Endothelial cell of umbilical vein (primary cell): ENCODE results near the gene CS. TPM values are rescaled to one million over a fixed set of nuclear protein-coding genes. Genes with fewer than 3 reads are reported as not detected.

Experiments
- BruUV-seq: library from RNA; stranded (reverse); fragments of 400-500 nt; replicated peaks from 2 replicates; lab custom pipeline; 2021; lab: Mats Ljungman, UMichigan
- CTCF ChIA-PET: fragments of 300-600, 350-600 bp; sonication (Branson Sonifier 250); formaldehyde crosslinking; loops from one replicate; lab custom pipeline; 2021; ENCODE audit warnings: antibody characterized with exemption, inconsistent platforms; lab: Charles Lee
- POLR2A ChIA-PET: fragments of 300-600, 350-600 bp; sonication (Branson Sonifier 250); formaldehyde crosslinking; loops from one replicate; lab custom pipeline; 2021; ENCODE audit warnings: antibody characterized with exemption, inconsistent platforms; lab: Charles Lee
- DNase-seq: peaks from one replicate; pipeline ENCODE4 v3.0.0-alpha.2; 2011; ENCODE audit warnings: low read depth, low spot score
- FAIRE-seq: peaks from 2 replicates; lab custom pipeline; 2011; peaks lifted over from hg19 to GRCh38; lab: Jason Lieb, UNC
- H2AFZ ChIP-seq: 2 replicates; pipeline ENCODE4 v1.6.0; 2012; ENCODE audit warnings: low read depth, low read length, control low read depth, inconsistent platforms
- H3K27ac ChIP-seq: 2 replicates; pipeline ENCODE4 v1.5.1; 2011; ENCODE audit warnings: low read depth, mild to moderate bottlenecking, control low read depth, low read length, moderate library complexity; ENCODE audit not compliant: insufficient read depth
- H3K27me3 ChIP-seq, 2 experiments: 2 replicates each; pipeline versions ENCODE4 v1.6.0 to v1.6.1; 2011; ENCODE audit warnings: low read length in 2 of 2, mixed read lengths in 1 of 2; ENCODE audit not compliant: control insufficient read depth in 2 of 2, insufficient read depth in 2 of 2
- H3K36me3 ChIP-seq, 2 experiments: 2 replicates in 1 of 2; 3 replicates in 1 of 2; pipeline ENCODE4 v1.5.1; 2011; ENCODE audit warnings: low read length in 2 of 2, mild to moderate bottlenecking in 1 of 2, moderate library complexity in 1 of 2; ENCODE audit not compliant: control insufficient read depth in 2 of 2, insufficient read depth in 2 of 2; ENCODE audit errors: extremely low read depth in 1 of 2
- H3K4me1 ChIP-seq: 3 replicates; pipeline ENCODE4 v1.5.1; 2011; ENCODE audit warnings: mild to moderate bottlenecking, low read length; ENCODE audit not compliant: control insufficient read depth, insufficient read depth; ENCODE audit errors: extremely low read depth
- H3K4me2 ChIP-seq: 2 replicates; pipeline ENCODE4 v1.6.1; 2011; ENCODE audit warnings: low read length, control low read depth, mixed read lengths; ENCODE audit not compliant: insufficient read depth
- H3K4me3 ChIP-seq, 3 experiments: fragments of 200-600 bp in 1 of 3; sonication (generic), shearing (Covaris generic) in 1 of 3; replicated peaks in 1 of 3; 2 replicates each; pipeline ENCODE4 v1.5.1; 2011 to 2016; ENCODE audit warnings: control low read depth in 3 of 3, low read length in 3 of 3, mild to moderate bottlenecking in 2 of 3, inconsistent platforms in 1 of 3, low read depth in 1 of 3, moderate library complexity in 1 of 3; ENCODE audit not compliant: insufficient read depth in 1 of 3
- H3K79me2 ChIP-seq: 2 replicates; pipeline ENCODE4 v1.6.0; 2012; ENCODE audit warnings: low read length, inconsistent platforms; ENCODE audit not compliant: control insufficient read depth, insufficient read depth
- H3K9ac ChIP-seq: replicated peaks from 2 replicates; pipeline ENCODE3; 2011; ENCODE audit warnings: low read length, control low read depth; ENCODE audit not compliant: insufficient read depth; ENCODE audit errors: extremely low read depth
- H3K9me1 ChIP-seq: replicated peaks from 3 replicates; pipeline ENCODE4 v1.6.0; 2011; ENCODE audit warnings: mild to moderate bottlenecking, low read length; ENCODE audit not compliant: control insufficient read depth, insufficient read depth; ENCODE audit errors: extremely low read depth
- H3K9me3 ChIP-seq: replicated peaks from 2 replicates; pipeline ENCODE4 v1.5.1; 2012; ENCODE audit warnings: low read length, inconsistent platforms; ENCODE audit not compliant: control insufficient read depth, insufficient read depth
- H4K20me1 ChIP-seq: replicated peaks from 2 replicates; pipeline ENCODE3; 2011; ENCODE audit warnings: mild to moderate bottlenecking, low read length; ENCODE audit not compliant: control insufficient read depth, insufficient read depth; ENCODE audit errors: extremely low read depth
- CTCF ChIP-seq, 2 donors: IDR thresholded peaks; 1 replicate in 1 of 2; 2 replicates in 1 of 2; pipeline ENCODE4 v1.5.1; 2011; ENCODE audit warnings: low read length in 2 of 2, mild to moderate bottlenecking in 2 of 2, moderate library complexity in 2 of 2, control low read depth in 1 of 2, inconsistent platforms in 1 of 2, low read depth in 1 of 2; ENCODE audit not compliant: insufficient read depth in 1 of 2; ENCODE audit errors: extremely low read depth in 1 of 2
- EZH2 ChIP-seq: IDR thresholded peaks from 2 replicates; pipeline ENCODE4 v1.6.1; 2012; ENCODE audit warnings: borderline replicate concordance, low read depth, mild to moderate bottlenecking, moderate library complexity, low read length, inconsistent platforms; ENCODE audit not compliant: severe bottlenecking
- FOS ChIP-seq: IDR thresholded peaks from 2 replicates; pipeline ENCODE4 v1.6.1; 2011; ENCODE audit warnings: mild to moderate bottlenecking, low read length, moderate library complexity, borderline replicate concordance; ENCODE audit not compliant: insufficient read depth
- JUN ChIP-seq: IDR thresholded peaks from 2 replicates; pipeline ENCODE4 v1.6.1; 2011; ENCODE audit warnings: borderline replicate concordance, low read depth; ENCODE audit not compliant: insufficient read length, insufficient read depth
- MAX ChIP-seq: IDR thresholded peaks from 2 replicates; pipeline ENCODE4 v1.6.1; 2011; ENCODE audit not compliant: insufficient read depth, insufficient read length
- MYC ChIP-seq: IDR thresholded peaks from one replicate; pipeline ENCODE4 v1.6.1; 2011; ENCODE audit warnings: mild to moderate bottlenecking, low read depth, low read length
- POLR2A ChIP-seq: IDR thresholded peaks from 2 replicates; pipeline ENCODE4 v1.6.1; 2012; ENCODE audit warnings: low read depth, mild to moderate bottlenecking, control low read depth, low read length
- POLR2AphosphoS5 ChIP-seq: IDR thresholded peaks from 2 replicates; pipeline ENCODE4 v1.6.1; 2012; ENCODE audit warnings: low read depth, mild to moderate bottlenecking, control low read depth, low read length, moderate library complexity; ENCODE audit not compliant: insufficient read depth
- dilution Hi-C: fragments of 300-500 bp; cut with MboI; formaldehyde crosslinking; loops from one replicate; pipeline ENCODE4 v1.15.0; 2019; ENCODE audit warnings: low sequenced_read_pairs; ENCODE audit not compliant: extremely low pct_ligation_motif_present
- intact Hi-C: fragments of 100-400 bp; cut with micrococcal nuclease; formaldehyde crosslinking; loops from one replicate; pipeline ENCODE4 v1.10.0; 2022
- polyA plus RNA-seq, 4 experiments: library from polyadenylated mRNA; depleted of rRNA in 3 of 4; stranded (reverse) in 3 of 4; unstranded in 1 of 4; fragments of >200 nt; gene quantifications; 2 replicates each; pipeline versions ENCODE4 v1.2.1 to v1.2.3, GENCODE V29; 2011 to 2012; ENCODE audit warnings: missing spikeins in 1 of 4
- total RNA-seq: library from RNA; stranded (reverse); gene quantifications from 2 replicates; pipeline ENCODE4 v1.2.3, GENCODE V29; 2021

CS gene
- total and polyA plus RNA-seq, 2 donors (not counting 3 experiments of a cell fraction or from before 2014, with no cell fraction given), result 129 to 312 TPM

GRCh38 chr12:56258068-56258819 lies 41.9 kb downstream of the CS start, which contains the start of gene ANKRD52:
Gene ANKRD52 (minus strand): TSS chr12:56258384. CDS start chr12:56258269, 115 bp downstream.
- CTCF ChIA-PET, result interaction anchor here (0.8 to 4.0 kb wide), 16 partner anchors 9 to 206 kb away, joined by 3 to 50 read pairs (median 4); partner anchors contain the start of genes COQ10A, RNF41, SMARCC2 and ZC3H10
- no peaks in the 10 kb centered on the region for H4K20me1 ChIP-seq
- DNase-seq, result peak; percentile 76
- FAIRE-seq, result peak; percentile 82
- no peaks in the 10 kb centered on the region for H3K9me1 ChIP-seq
- peaks cover 16 to 24% of the 10 kb centered on the region in 2 experiments for H3K36me3 ChIP-seq
- H3K9me3 ChIP-seq, result no peaks in the 10 kb centered on the region
- peak within 1 kb of the TSS; percentile 84 to 96 (median 91) for H3K4me3 ChIP-seq
- H3K4me1 ChIP-seq, result peaks cover 18% of the 10 kb centered on the region
- no peaks in the 10 kb centered on the region for H3K27me3 ChIP-seq
- H3K79me2 ChIP-seq, result peaks cover 26% of the 10 kb centered on the region
- peak within 1 kb of the TSS; percentile 81 for H3K9ac ChIP-seq
- dilution Hi-C loops, result no loop called here
- intact Hi-C loops, result loop anchor here (1.0 kb wide), 4 partner anchors 8 to 140 kb away; partner anchors contain the start of genes COQ10A, NABP2 and ZC3H10
- POLR2A ChIA-PET, result interaction anchor here (1.6 kb wide), 1 partner anchor 37 kb away, joined by 3 read pairs; the partner anchor contains the start of gene RNF41
- peak within 1 kb of the TSS; percentile 87 for H2AFZ ChIP-seq
- H3K27ac ChIP-seq, result peak within 1 kb of the TSS; percentile 22
- BruUV-seq, result no TSS peak
- TF ChIP-seq CTCF (IDR thresholded peaks at IDR 0.05; ENCODE audit: extremely low read depth in 1 of 2, insufficient read depth in 1 of 2, low read depth in 1 of 2, low read length in 2 of 2) (peak; percentile 67 to 74), POLR2AphosphoS5 (peak; percentile 81), MYC (no peak), JUN (no peak), MAX (no peak), EZH2 (no peak), FOS (no peak), POLR2A (peak; percentile 57)
- peak within 1 kb of the TSS; percentile 81 for H3K4me2 ChIP-seq
